NCI-H69 (cell line): Measurements from ENCODE around the gene NELL1.
"Not testable (repeated sequence)": the region's sequence is repeated elsewhere in the genome, so short reads cannot be mapped to it uniquely, and the experiment has no call there.

Experiments used
- DNase-seq: peaks from one replicate; lab custom pipeline; 2025; lab: John Stamatoyannopoulos, UW

NELL1 gene

DNA sequence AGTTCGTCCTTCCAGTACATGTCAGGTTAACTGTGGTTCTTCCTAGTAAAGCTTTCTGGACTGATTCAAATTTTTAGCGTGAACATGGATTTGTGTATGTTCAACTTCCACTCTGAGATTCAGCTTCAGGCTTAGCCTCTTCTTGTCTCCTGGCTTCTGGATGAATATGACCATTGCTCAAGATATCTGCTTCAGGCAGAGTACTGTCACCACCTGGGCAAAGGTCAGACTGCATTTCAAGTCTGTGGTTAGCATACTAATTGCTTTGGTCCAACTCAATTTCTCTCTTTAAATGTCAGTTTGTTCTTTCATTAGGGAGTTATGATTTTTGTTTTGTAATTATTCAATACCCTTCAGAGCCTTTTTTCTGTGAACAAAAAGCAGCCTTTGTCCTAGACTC is 440.0 kb downstream of the NELL1 start:
- no peak for DNase-seq

DNA sequence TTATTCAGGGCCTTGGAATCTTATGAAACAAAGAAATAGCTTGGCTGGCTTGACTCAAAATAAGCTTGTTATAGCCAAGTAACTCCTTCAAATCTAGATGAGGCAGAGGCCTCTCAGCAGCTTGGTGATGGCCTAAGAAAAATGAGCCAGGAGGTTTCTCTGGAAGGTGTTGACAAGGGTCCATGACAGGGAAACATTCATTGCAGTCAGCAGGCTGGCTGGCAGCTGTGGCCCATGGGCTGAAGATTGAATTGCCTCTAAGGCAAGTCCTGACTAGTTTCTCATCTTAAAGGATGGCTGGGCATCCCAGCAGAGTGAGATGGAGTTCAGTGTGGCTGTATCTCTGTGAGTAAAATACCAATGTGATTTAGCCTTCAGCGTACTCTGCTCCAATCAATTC is 441.0 kb downstream of the NELL1 start:
- DNase-seq = peak; percentile 56

DNA sequence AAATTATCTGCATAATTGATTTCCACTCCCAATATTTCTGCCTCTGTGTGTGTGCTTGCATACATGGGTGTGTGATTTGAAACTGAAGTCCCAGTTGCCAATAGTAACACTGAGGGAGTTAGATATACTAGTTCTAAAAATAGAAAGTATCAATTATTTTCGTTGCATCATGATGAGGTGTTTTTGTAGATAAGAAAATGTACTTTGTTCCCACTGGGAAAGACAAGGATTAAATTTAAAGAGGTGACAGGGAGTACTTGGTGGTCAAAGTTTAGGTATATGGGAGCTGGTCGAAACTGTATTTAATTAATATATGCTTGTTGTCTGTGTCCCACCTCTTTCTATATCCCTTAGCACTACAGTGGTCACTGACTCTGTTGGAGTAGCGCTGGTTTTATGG is 444.5 kb downstream of the NELL1 start:
- no peak for DNase-seq

DNA sequence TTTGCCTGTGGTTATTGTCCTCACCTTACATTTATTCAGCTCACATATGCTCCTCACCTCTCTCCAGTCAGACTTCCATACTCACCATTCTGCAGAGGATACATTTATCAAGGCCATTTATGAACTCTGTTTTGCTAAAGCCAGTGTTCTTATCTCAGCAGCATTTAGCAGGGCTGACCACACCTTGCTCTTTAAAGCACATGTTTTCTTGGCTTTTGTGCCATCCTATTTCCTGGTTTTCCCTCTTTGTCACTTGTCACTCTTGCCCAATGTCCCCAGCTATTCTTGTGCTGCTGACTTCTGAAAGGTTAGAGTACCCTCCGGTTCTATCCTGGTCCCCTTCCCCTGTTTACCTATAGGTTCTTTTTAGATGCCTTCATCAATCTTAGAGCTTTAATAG is 446.6 kb downstream of the NELL1 start:
- DNase-seq = no peak

DNA sequence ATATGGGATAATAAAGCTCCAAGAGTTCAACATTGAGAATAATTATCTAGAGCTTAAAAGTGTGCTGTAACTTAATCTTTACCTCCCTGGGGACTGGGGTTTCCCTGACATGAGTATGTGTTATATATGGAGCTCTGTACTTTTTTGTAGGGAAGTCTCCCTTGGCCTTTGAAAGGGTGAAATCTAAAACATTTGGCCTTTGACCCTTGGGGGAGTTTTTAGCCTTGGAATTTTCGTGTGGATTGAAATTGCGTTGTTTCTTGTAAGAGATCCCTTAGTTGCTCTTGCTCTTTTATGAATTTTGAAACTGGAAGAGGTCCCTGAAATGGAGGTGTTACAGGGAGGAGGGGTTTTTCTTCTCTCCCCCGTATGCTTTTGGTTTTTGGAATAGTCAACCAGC is 450.0 kb downstream of the NELL1 start:
- DNase-seq = peak; percentile 58

DNA sequence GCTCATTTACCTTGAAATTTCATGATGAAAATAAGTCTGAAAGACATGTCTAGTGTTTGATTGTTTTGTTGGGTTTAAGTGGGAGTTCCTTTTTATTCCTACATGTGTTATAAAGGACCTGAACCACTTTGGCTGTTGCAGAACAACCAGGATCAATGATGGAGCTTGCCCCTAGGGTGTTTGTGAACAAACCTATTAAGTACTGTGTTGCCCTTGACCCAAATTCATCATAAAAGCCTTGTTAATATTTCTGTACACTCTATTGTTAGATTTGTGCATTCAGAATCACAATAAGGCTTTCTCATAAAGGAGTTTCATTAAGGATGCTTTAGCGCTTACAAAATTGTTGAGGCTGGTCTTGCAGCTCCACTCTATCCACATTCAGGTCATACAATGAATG is 452.6 kb downstream of the NELL1 start:
- peak; percentile 65 for DNase-seq

DNA sequence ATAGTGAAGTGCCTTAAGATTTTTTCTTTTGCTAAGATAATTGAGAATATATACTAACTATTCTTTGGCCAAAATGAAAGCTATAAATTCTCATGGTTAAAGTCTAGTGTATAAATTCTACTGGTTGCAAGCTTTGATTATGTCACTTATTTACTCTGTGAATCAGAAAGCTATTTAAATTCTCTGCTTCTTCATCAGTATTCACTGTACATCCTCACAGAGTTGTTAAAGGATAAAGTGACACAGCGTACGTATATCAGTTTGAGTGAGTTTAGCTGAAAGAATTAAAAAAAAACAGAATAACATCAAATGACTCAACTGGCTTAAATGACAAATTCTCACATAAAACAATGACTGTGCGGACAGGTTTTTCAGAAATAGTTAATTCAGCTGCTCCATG is 453.1 kb downstream of the NELL1 start:
- DNase-seq = no peak

DNA sequence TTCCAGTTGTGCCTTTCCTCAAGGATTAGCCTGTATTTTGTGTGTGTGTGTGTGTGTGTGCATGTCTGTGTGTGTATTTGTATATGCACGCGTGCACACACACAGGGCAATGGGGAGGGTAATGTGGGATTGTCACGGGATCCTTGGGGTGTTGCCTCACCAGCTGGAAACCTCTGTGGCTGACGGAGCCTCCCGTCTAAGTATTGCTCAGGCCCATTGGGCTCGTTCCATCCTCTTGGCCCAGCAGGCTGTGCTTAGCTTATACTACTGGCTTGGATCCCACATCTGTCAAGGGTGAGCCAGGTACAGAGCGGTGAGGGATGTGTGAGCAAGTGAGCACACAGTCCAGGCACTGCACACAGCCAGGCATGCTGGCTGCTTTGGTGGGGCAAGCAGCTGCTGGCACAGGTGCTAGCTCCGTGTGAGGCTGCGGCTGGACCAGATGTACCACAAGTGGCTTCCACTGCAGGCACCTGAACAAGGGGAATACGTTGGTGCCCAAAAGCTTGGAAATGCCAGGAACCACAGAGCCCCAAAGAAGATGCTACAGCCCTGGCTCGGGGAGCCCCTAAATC is 462.8 kb downstream of the NELL1 start:
- no peak for DNase-seq

DNA sequence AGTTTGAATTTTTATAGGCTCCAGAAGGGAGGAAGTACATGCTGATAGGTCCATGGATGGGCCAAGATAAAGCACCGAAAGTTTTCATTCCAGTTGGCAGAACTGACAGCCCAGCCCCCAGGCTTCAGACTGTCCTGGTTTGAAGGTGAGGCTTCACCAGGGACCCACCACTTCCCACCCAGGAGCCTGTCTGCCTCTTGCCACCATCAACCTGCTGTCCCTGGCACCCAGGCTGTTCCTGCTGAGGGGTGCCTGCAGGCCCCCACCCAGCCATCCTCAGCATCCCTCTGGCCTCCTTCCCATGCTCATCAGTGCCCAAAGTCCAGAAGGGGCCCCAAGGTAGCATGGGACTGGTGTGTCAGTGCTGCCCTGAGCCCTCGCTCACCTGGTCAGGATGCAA is 463.9 kb downstream of the NELL1 start:
- DNase-seq = no peak

DNA sequence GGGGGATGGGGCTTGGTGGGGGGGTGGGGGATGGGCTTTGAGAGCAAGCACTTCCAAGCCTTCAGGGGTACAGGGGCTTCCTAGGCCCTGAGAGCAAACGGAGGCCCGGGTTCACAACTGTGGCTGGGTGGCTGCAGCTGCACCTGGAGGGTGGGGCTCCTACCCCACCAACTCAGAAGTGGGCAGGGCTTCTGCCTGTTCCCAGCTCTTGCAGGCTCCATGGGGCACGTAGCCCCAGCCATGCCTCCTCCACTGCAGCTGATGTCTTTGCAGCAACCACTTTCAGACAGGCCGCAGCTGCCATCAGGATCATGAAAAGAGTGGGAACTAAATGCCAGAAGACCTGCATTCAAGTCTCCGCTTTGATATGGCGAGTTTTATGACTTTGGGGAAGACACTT is 464.3 kb downstream of the NELL1 start:
- DNase-seq = no peak

DNA sequence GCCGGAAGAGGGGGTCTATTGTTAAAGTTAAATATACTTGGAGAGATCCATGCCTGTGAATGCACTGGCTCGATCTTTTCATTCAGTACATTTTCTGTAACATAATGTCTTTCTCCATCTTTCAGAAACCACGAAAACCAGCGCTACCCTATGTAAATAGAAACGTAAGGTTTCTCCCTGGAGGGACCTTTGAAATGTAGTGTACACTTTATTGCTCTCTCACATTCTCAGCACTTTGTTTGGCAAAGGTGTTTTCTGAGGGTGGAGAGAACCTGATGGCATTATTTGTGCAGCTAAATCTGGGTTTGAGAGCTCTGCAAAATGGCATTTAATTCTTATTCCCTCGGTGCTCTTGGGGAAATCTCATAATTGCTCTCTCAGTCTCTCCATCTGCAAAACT is 468.4 kb downstream of the NELL1 start:
- peak; percentile 45 for DNase-seq

DNA sequence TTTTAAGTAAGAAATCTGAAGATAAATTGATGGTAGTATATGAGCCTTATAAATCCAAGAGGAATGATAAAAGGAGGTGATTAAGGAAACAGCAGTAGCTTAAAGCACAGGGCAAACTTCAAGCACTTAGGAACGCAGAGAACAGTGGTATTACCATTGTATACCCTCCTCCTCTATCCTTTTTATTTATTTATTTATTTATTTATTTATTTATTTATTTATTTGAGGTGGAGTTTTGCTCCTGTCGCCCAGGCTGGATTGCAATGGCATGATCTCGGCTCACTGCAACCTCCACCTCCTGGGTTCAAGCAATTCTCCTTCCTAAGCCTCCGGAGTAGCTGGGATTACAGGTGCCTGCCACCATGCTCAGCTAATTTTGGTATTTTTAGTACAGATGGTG is 472.2 kb downstream of the NELL1 start:
- DNase-seq = not testable (repeated sequence)

DNA sequence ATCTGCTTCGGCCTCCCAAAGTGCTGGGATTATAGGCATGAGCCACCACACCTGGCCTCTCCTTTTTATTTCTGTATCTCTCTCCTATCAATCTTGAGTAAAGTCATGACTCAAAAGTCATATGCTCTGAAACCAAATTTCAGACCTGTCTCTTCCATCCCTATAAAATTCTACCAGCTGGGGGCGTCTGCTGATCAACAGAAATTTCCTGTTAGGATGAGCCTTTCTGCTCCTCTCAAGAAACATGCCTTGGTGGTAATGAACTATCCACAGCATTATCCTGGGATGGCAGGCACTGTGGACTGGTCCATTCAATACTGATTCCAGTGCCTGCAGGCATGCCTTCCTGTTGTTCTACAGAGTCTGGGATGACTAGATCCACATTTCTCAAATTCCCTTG is 472.6 kb downstream of the NELL1 start:
- peak; percentile 60 for DNase-seq

DNA sequence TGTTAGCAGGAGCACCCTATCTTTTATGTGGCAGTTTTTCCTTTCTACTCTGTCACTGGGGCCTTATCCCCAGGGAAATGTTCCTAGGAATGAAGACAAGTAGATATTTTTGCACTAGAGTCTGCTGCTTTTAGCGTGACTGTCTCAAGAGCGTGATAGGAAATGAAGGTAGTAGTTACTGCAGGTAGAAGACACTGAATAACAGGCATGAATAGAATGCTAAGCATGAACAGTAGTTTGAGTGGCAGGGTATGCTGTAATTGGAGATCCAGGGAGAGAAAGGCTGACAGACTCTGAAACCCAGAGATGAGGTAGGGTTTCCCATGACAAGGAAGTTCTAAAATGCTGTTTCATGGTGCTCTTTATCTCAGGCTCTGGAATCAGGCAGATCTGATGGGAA is 475.1 kb downstream of the NELL1 start:
- DNase-seq = no peak

DNA sequence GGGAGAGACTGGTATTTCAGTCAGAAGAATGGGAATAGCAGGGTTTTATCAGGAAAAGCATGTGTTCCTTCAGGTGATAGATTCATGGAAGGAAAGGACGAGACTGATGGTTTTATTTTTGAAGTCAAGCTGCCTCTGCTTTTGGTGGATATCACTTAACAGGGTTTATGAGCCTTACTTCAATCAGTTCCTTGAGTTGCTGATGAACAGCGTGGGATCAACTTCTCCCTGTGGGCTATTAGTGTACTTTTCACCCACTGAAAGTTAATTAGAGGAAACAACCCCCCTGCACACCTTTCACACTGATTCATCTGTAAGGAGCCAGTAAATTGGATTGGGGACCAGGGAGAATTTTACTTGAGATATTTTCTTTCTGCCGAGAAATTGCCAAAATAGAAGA is 479.0 kb downstream of the NELL1 start:
- DNase-seq = no peak

DNA sequence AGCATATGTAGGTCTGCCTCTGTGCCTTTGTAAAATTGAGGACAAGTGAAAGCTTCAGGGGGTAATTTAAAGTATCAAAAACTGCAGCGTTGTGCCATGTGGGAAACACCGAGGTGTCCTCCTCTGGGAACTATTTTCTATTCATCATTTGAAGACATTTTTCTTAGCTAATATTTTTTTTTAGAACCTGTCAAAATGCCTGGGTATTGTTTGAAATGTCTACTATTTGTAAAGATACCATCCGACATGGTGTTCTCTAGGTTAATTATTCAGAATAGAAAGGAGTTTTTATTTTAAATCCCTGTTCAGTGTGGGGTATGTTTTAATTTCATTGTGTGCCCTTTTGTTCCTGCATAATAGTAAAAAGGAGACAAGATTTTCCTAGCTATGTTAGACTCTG is 490.8 kb downstream of the NELL1 start:
- no peak for DNase-seq

DNA sequence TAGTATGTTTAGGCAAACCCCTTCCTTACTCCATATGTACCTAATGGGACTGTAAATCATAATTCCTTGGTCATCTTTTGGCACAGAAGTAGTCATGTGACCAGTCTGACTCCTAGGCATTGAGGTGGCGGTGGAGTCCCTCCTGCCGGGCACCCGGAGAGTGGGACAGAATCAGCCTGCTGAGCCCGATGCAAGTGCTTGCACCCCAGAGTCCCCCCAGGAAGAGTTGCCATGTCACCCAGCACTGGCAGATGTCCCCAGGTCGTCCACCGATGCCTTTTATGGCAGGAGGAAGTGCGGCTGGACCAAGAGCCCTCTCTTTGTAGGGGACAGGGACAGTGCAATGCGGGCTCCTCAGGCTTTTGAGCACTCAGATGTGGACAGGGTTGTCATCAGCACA is 500.3 kb downstream of the NELL1 start:
- DNase-seq = no peak

DNA sequence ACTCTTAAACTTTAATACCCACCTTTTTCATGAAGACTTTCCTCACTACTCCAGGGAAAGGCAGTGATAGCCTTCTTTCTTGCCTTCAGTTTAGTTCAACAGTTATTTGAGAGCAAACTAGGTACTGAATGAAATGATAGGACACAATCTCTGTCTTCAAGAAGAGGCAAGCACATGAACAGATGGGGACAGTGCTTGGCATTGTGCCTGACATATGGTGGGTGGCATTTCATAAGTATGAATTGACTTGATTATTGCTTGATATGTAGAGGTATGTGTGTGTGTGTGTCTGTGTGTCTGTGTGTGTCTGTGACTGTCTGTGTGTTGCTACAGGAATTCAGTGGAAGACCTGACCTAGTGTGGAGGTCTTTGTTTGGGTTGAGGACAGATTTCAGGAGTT is 504.1 kb downstream of the NELL1 start:
- DNase-seq = peak; percentile 77

DNA sequence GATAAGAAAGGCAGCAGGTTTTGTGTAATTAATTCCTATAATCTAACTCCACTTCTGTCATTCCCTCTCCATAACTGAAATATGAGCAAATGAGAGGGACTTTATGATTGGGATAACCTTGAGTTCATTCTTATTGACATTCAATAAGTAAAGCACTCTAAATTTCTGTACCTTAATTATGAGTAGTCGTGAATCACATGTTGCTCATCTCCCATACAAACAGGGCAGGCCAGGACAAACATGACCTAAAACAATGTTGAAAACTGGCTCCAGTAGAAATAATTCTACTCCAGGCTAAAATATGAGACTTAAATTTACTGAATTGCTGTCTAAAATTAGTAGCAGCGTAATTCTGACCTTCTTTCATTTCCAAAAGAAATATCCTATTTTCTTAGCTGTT is 505.4 kb downstream of the NELL1 start:
- DNase-seq = peak; percentile 72

DNA sequence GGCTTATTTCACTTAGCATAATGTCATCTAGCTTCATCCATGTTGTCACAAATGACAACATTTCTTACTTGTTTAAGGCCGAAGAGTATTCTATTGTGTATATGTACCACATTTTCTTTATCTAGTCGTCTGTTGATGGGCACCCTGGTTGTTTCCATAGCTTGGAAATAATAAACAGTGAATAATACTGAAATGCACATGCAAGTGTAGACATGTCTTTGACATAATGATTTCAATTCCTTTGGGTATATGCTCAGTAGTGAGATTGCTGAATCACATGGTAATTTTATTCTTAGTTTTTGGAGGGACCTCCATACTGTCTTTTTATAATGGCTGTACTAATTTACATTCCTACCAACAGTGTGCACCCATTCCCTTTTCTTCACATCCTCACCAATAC is 508.0 kb downstream of the NELL1 start:
- DNase-seq = peak; percentile 24

DNA sequence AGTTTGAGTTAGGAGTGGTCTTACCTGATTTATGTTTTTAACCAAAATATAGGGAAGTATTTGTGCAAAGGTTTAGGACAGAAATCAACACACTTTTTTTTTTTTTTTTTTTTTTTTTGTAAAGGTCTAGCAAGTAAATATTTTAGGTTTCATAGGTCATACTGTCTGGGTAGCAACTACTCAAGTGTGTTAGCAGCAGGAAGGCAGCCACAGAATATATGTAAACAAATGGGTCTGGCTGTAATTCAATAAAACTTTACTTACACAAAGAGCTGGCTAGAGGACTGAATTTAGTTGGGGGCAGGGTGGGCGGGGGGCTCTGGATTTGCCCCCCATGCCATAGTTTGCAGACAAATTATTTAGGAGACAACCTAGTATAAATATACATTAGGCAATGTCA is 510.4 kb downstream of the NELL1 start:
- DNase-seq = peak; percentile 91

DNA sequence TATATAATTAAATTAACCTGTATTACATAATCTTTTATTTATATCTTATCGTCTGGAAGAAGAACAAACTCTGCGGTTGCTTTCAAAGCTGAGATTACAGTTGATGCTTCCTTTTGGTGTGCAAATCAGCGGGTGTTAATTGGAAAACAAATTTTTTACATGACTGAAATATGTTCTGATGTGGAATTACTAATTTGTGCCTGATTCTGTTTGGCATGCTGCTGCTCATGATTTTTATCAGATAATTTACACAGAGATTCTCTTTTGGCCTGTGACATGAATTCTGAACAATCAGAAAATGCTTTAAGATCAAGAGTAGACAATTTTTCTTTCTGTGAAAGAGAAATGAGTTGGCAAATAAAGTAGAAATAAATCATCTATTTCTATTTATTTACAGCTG is 510.8 kb downstream of the NELL1 start:
- peak; percentile 91 for DNase-seq

DNA sequence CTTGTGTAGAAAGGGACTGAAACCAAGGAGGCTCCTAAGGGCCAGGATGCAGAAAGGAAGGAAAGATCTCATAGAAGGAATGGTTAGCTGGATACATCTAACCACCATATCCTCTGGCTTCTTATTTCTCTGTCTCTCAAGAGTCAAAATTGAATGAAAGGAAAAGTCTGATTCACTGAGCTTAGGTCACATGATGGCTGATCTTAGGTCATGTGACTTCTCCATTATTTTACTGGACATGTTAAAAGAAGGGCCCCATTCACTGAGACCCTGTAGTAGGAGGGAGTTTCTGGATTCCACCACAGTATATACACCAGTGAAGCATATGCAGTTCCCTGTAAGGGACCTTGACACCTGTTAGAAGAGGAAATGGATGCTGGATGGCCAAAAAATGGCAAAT is 516.6 kb downstream of the NELL1 start:
- DNase-seq = no peak

DNA sequence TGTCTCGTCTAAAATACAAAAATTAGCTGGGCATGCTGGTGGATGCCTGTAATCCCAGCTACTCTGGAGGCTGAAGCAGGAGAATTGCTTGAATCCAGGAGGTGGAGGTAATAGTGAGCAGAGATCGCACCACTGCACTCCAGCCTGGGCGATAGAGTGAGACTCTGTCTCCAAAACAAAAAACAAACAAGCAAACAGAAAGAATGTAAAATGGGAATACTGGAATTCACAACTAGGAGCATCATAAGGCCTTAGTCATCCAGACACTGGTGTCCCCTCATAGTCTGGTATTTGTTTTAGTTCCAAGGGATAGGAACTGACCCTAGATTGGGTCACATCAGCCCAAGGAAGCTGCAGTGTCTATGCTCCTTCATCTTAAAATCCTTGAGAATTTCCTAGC is 520.8 kb downstream of the NELL1 start:
- DNase-seq = no peak

DNA sequence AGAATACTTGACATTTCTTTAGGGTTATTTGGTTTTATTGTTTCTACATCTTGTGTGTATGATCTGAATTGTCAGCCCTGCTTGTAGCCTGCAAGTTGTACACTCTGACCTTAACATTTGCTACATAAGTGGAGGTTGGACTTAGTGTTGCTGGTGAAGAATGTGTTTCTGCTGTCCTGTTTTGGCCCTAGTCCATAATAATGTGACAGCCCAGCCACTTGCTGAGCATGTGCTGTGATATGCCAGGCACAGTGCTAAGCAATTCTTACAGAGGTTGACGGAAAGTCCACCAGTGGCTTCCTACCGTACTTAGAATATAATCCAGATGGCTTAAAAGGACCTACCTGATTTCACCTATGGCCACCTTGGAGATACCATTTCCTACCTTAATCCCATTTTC is 526.6 kb downstream of the NELL1 start:
- DNase-seq = no peak
